ENCODE measurements around the gene DAAM1. TPM values are rescaled to one million over a fixed set of nuclear protein-coding genes. Genes with fewer than 3 reads are reported as not detected.

Gene DAAM1
- polyA plus RNA-seq, 1 experiment = 4.7 TPM

DNA sequence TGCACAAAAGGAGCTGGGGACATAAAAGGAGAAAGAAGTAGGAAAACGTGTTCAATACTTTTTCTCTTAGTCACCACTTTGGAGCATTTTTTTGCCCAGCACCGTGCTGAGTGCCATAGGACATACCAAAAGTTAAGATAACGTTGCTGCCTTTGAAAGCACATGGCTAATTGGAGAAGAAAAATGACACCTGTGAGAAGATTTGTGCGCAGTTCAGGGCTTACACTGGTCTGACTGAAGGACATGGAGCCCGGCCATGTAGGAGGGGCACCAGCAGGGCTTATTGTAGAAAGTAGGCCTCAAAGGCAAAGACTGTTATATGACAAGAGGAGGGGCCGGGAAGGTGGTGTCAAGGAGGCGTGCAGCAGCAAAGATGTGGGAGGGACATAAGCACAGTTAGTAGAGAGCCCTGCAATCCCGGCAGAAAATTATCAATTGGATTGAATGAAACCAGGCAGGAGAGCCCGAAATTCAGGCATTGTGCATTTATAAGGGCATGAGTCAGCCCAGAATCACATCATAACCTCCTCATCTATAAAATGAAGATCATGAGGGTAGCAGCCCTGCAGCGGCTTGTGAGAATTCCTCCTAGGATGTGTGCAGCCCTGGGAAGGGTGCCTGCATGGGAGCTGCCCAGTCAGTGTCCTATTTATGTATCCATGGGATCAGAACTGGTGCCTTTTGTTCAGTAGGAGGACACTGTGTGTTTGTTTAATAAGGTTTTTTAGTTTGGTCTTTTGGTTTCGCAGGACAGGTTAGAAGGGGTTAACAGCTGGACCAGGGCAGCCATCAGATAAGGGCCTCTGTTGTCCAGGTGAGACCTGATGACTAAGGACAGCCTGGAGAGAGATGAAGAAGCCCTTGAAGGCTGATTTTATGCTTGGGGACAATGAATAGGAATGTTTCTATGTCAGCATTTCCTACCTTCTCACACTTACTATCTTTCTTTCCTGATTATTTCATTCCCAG, 154.3 kb downstream of the DAAM1 start:
- POLR2A ChIA-PET = no interaction called here

DNA sequence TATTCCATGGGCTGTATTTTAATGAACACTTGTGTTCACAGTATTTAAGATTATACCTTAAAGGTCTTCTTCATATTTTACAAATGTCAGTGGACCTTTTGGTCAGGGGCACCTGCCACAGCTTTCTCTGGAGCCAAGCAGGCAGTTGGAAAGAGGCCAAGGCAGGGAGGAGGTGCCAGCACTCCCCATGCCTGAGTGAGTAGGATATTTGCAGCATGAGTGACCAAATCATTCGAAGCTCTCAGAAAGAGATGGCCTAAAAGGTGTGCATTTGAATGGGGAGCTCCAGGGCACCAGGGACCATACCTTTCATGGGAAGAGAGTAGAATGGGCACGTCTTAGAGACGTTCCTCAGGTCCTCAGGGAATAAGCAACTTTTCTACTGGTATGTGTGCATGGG, 155.1 kb downstream of the DAAM1 start:
- POLR2A ChIA-PET = no interaction called here
- H3K27me3 ChIP-seq (ENCODE audit: control insufficient read depth, insufficient read depth, low read length) = no peaks in the 10 kb centered on the region
- TF ChIP-seq, protein P1, sequence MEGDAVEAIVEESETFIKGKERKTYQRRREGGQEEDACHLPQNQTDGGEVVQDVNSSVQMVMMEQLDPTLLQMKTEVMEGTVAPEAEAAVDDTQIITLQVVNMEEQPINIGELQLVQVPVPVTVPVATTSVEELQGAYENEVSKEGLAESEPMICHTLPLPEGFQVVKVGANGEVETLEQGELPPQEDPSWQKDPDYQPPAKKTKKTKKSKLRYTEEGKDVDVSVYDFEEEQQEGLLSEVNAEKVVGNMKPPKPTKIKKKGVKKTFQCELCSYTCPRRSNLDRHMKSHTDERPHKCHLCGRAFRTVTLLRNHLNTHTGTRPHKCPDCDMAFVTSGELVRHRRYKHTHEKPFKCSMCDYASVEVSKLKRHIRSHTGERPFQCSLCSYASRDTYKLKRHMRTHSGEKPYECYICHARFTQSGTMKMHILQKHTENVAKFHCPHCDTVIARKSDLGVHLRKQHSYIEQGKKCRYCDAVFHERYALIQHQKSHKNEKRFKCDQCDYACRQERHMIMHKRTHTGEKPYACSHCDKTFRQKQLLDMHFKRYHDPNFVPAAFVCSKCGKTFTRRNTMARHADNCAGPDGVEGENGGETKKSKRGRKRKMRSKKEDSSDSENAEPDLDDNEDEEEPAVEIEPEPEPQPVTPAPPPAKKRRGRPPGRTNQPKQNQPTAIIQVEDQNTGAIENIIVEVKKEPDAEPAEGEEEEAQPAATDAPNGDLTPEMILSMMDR (IDR thresholded peaks at IDR 0.05; ENCODE audit: insufficient read depth, low read depth, low read length) = no peak
- H3K36me3 ChIP-seq (ENCODE audit: control insufficient read depth, insufficient read depth, low read length) = no peaks in the 10 kb centered on the region; the same call in 1 of the 2 replicates
- no peak overlapping the region for H3K4me3 ChIP-seq (ENCODE audit: low read depth, low read length)
- CTCF ChIA-PET = interaction anchor here (1.3 kb wide), 1 partner anchor 154 kb away, joined by 5 read pairs; no protein-coding TSS in a partner anchor
- DNase-seq (ENCODE audit: low read depth) = no peak

More for the DNA sequence above, 154.3 kb downstream of the DAAM1 start:
- H3K27me3 ChIP-seq (ENCODE audit: control insufficient read depth, insufficient read depth, low read length) = no peaks in the 10 kb centered on the region
- H3K4me3 ChIP-seq (ENCODE audit: low read depth, low read length) = no peak overlapping the region
- DNase-seq (ENCODE audit: low read depth) = no peak
- CTCF ChIA-PET = no interaction called here
- no peaks in the 10 kb centered on the region; the same call in 1 of the 2 replicates for H3K36me3 ChIP-seq (ENCODE audit: control insufficient read depth, insufficient read depth, low read length)
- TF ChIP-seq, protein P1 (IDR thresholded peaks at IDR 0.05; ENCODE audit: insufficient read depth, low read depth, low read length) = no peak

DNA sequence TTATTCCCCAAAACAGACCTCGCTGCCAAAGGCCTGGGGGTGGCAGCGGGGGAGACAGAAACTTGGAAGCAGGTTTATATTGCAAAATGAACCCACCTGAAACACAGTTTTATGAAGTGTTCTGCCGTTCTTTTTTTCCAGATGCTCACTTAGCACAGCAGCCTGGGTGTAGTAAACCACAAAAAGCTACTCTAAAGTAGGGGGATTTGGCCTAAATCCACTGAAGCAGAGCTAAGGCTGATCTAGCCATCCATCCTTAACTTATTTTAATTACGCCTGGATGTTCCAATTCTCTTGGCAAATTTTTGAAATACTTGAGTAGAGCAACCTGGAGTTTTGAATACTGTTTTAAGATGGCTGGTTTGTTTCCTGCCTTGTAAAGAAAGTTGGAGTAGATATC, 155.5 kb downstream of the DAAM1 start:
- TF ChIP-seq, protein P1 (IDR thresholded peaks at IDR 0.05; ENCODE audit: insufficient read depth, low read depth, low read length) = no peak
- ChIA-PET CTCF (interaction anchor here (0.7 to 1.3 kb wide), 4 partner anchors 8 to 155 kb away, joined by 3 to 5 read pairs (median 4); partner anchors contain the start of gene DAAM1), POLR2A (no interaction called here)
- Histone ChIP-seq H3K27me3 (ENCODE audit: control insufficient read depth, insufficient read depth, low read length) (no peaks in the 10 kb centered on the region), H3K4me3 (ENCODE audit: low read depth, low read length) (no peak overlapping the region), H3K36me3 (ENCODE audit: control insufficient read depth, insufficient read depth, low read length) (no peaks in the 10 kb centered on the region; the same call in 1 of the 2 replicates)
- DNase-seq (ENCODE audit: low read depth) = no peak

DNA sequence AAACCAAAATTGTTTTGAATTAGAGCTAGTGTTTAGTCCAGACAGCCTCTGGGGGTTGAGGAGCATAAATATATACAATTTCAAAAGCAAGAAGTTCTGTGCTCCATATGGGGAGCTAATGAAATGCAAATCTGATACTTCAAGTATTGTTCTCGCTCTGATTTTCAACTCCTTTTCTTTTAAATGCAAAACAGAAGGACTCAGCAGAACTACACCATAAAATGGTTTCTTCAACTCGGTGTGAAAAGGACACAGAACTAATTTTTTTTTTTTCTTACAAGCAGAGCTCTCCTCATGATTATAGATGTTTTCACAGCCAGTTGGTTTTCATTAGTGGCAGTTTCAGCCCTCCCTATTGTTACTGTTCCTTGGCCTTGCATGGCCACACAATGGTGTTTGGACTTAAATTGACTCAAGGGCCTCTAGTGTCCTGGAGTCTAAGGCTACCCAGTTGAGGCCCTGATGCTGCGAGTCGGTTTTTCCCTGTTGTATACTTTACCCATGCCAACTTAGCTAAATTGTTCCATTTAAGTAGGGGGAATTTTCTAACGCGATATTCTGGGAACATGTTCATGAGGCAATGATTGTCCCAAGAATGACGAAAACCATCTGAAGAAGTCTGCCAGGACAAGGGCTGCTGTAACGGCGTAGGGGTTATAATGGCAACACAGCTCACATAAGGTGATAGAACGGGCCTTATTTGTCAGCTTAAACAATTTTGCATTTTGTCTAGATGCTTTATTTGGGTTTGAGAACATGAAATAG, 156.4 kb downstream of the DAAM1 start:
- POLR2A ChIA-PET = no interaction called here
- CTCF ChIA-PET = interaction anchor here (0.7 to 1.3 kb wide), 6 partner anchors 9 to 156 kb away, joined by 3 to 5 read pairs (median 3); partner anchors contain the start of gene DAAM1
- H3K27me3 ChIP-seq (ENCODE audit: control insufficient read depth, insufficient read depth, low read length) = no peaks in the 10 kb centered on the region
- TF ChIP-seq, protein P1 (IDR thresholded peaks at IDR 0.05; ENCODE audit: insufficient read depth, low read depth, low read length) = no peak
- no peak for DNase-seq (ENCODE audit: low read depth)
- H3K36me3 ChIP-seq (ENCODE audit: control insufficient read depth, insufficient read depth, low read length) = no peaks in the 10 kb centered on the region; the same call in 1 of the 2 replicates
- H3K4me3 ChIP-seq (ENCODE audit: low read depth, low read length) = no peak overlapping the region

DNA sequence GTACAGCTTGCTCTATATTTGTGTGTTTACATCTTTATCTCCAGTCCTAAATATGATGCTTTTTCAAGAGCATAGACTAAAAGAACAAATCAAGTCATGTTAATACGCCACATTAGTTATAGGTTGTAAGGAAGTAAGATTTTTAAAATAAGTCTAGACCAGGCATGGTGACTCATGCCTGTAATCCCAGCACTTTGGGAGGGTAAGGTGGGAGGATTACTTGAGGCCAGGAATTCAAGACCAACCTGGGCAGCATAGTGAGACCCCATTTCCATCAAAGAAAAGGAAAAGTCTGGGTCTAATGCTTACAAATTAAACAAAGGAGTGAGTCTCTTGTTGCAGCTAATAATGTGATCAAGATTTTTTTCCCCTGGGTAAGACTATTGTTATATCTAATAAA, 157.9 kb downstream of the DAAM1 start:
- no peak for DNase-seq (ENCODE audit: low read depth)
- ChIA-PET CTCF (no interaction called here), POLR2A (no interaction called here)
- TF ChIP-seq, protein P1 (IDR thresholded peaks at IDR 0.05; ENCODE audit: insufficient read depth, low read depth, low read length) = no peak
- H3K4me3 ChIP-seq (ENCODE audit: low read depth, low read length) = no peak overlapping the region
- no peaks in the 10 kb centered on the region; the same call in 1 of the 2 replicates for H3K36me3 ChIP-seq (ENCODE audit: control insufficient read depth, insufficient read depth, low read length)
- no peaks in the 10 kb centered on the region for H3K27me3 ChIP-seq (ENCODE audit: control insufficient read depth, insufficient read depth, low read length)

All from BJ (cell line).